Measurements from ENCODE around the gene PARP12. TPM values are rescaled to one million over a fixed set of nuclear protein-coding genes. Genes with fewer than 3 reads are reported as not detected.

Gene PARP12
- total and polyA plus RNA-seq, 9 of the 15 experiments (the other 6 are each of a cell fraction or from before 2014, with no cell fraction given) = 4.6 to 40.4 (median 23.5) TPM

- TF ChIP-seq MCM2 (IDR thresholded peaks at IDR 0.05; ENCODE audit: low read depth) (no peak), ARID4B (CRISPR knock-in tag; IDR thresholded peaks at IDR 0.05) (peak; percentile 67), ZBTB49 (CRISPR knock-in tag; IDR thresholded peaks at IDR 0.05; ENCODE audit: borderline replicate concordance) (no peak; the same call in 1 of the 2 replicates), CREM (IDR thresholded peaks at IDR 0.05; ENCODE audit: low read depth) (no peak; the same call in 1 of the 2 replicates), TAF15 (IDR thresholded peaks at IDR 0.05; ENCODE audit: low read depth, low read length) (no peak), ZNF668 (CRISPR knock-in tag; IDR thresholded peaks at IDR 0.05) (no peak), CREB3L1 (IDR thresholded peaks at IDR 0.05; ENCODE audit: borderline replicate concordance, low read depth) (peak; percentile 95), RBM34 (IDR thresholded peaks at IDR 0.05; ENCODE audit: borderline replicate concordance, insufficient read depth, low read length) (no peak), MEF2A (IDR thresholded peaks at IDR 0.05; ENCODE audit: control insufficient read depth, low read depth, low read length) (no peak), RFX1 (IDR thresholded peaks at IDR 0.05) (no peak), CREB1 (IDR thresholded peaks at IDR 0.05) (no peak), CREB1 (CRISPR knock-in tag; IDR thresholded peaks at IDR 0.05) (peak; percentile 43; the same call in 1 of the 2 replicates), NR2F6 (CRISPR knock-in tag; IDR thresholded peaks at IDR 0.05) (no peak), TCF7 (IDR thresholded peaks at IDR 0.05; ENCODE audit: borderline replicate concordance) (no peak), E2F3 (CRISPR knock-in tag; IDR thresholded peaks at IDR 0.05) (no peak), NRF1 (conservative IDR thresholded peaks at IDR 0.05 in 1 of 2, IDR thresholded peaks at IDR 0.05 in 1 of 2) (peak; percentile 18 to 29; a peak in 3 of 4 replicates), TRIM25 (IDR thresholded peaks at IDR 0.05; ENCODE audit: borderline replicate concordance) (peak; percentile 72; the same call in 1 of the 2 replicates), FOXA1 (IDR thresholded peaks at IDR 0.05; ENCODE audit: borderline replicate concordance) (no peak)
Measured at GRCh38 chr7:139976838-139977656, 85.7 kb downstream of the PARP12 start (continued).

Data from K562 (cell line).